ENCODE results near the gene GUK1.

The GUK1 gene

GRCh38 chr1:228125185-228125584 is 14.9 kb upstream of the GUK1 start:
- DNase-seq (ENCODE audit: low read depth, low spot score) = no peak

GRCh38 chr1:228131766-228132165 is 8.3 kb upstream of the GUK1 start:
- no peak for DNase-seq (ENCODE audit: low read depth, low spot score)

DNA sequence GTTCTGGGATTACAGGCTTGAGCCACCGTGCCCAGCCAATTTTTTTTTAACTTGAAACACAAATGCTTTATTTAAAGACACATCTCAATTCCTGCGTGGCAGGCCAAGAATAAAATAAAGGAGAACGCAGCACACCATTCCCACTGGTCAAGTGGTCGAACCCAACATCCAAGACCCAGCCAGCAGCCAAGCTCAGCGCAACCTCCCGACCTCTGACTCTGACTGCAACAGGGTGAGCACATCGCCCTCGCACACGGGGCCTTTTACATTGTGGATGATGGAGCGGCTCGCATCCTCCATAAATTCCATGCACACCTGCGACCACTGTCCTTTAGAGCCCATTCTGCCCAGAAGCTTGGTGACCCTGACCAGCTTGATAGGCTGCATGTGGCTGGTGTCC is 5.5 kb upstream of the GUK1 start:
- DNase-seq (ENCODE audit: low read depth, low spot score) = no peak

DNA sequence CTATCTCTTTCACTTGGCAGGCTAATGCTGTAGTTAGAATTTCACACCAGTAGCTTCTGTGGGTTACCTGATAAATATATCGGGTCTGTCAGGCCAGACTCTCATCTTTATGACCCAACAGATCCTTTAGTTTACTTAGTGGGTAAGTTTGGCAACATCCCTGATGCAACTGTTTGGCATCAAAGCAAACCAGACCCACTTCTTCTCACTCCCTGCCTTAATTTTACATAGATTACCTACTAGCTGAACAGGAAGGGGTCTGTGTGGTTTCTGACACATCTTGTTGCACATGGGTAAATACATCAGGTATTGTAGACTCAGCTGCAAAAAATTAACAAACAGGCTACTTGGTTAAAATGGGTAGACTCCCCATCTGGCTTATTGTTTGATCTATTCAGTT is 3.2 kb upstream of the GUK1 start:
- no peak for DNase-seq (ENCODE audit: low read depth, low spot score)

DNA sequence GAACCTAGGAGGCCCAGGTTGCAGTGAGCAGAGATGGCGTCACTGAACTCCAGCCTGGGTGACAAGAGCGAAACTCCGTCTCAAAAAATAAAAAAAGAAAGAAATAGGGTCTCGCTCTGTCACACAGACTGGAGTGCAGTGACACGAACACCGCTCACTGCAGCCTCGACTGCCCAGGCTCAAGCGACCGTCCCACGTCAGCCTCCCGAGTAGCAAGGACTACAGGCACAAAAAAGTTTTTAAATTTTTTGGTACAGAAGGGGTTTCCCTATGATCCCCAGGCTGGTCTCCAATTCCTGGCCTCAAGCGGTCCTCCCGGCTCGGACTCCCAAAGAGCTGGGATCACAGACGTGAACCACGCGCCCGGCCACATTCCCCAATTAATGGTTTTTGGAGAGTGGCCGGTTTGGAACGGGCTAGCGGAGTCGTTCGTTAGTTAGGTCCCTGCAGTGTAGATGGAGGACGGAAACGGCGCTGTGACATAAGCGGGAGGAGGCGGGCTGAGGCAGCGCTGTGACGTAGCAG is 611 bp upstream of the GUK1 start:
- no peak for DNase-seq (ENCODE audit: low read depth, low spot score)

DNA sequence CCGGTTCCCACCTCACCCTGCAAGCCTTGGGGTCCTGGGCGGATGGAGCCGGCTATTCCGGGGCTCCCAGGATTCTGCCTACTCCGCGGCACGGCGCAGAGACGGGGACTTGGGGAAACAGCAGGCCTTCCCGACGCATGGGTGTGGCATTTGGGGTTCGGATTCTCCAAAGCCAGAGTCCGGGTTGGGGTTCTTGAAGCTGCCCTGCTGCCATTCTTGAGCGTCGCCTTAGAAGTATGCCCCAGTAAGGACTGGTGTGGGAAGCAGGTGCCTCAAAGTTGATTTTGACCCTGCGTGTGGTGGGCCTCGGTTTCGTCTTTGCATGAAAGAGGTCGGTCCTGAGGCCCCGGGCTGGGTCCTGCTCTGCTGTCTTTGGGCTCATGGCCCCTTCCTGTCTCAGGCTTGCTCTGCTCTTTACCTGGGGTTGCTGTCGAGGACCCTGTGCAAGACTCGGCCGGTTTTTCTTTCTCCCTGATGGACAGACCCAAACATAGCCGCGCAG is 696 bp downstream of the GUK1 start:
- DNase-seq (ENCODE audit: low read depth, low spot score) = no peak

GRCh38 chr1:228141226-228142044 is 1.4 kb downstream of the GUK1 start:
- peak; percentile 90 for DNase-seq (ENCODE audit: low read depth, low spot score)

DNA sequence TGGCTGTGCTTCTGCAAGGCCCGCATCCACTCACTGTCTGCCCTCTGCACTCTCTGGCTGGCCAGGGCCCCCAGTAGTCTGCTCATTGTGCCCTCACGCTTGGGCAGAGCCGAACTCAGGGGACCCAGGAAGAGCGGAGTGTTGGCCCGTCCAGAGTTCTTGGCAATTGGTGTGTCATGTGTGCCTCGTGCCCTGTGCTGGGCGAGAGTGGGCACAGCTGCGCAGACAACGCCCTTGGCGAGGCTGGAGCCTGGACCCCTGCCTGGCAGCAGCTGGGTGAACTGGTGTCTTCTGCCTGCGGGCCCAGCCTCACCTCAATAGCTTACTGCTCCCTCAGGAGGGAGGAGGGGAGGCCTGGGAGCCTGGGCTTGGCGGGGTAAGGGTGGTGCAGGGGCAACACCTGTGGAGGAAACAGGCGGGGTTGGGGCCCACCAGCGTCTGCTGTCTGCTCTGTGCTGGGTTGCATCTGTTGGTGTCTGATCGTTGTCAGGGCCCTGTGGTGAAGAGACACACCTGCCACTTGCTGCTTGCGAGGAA is 2.1 kb downstream of the GUK1 start:
- no peak for DNase-seq (ENCODE audit: low read depth, low spot score)

GRCh38 chr1:228142701-228143136 is 2.6 kb downstream of the GUK1 start:
- DNase-seq (ENCODE audit: low read depth, low spot score) = no peak

GRCh38 chr1:228143480-228144192 is 3.6 kb downstream of the GUK1 start:
- DNase-seq (ENCODE audit: low read depth, low spot score) = no peak

- no peak for DNase-seq (ENCODE audit: low read depth, low spot score)
Observed at GRCh38 chr1:228144193-228144992, 4.3 kb downstream of the GUK1 start.

DNA sequence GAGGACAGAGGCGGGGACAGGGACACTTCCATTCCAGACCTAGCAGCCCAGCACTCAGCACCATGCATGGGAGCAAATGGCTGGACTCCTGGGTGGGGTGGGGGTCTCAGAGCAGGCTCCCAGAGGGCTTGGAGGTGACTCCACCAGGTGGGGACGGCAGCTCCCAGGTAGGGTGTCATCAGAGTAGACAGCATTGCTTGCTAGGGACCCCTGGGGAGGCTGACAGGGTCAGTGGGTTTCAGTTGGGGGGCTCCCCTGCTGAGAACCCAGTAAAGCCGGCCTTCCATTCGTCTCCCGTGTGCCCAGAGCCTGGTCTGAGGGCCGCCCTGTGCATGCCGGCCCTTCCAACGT is 4.9 kb downstream of the GUK1 start:
- DNase-seq (ENCODE audit: low read depth, low spot score) = no peak

DNA sequence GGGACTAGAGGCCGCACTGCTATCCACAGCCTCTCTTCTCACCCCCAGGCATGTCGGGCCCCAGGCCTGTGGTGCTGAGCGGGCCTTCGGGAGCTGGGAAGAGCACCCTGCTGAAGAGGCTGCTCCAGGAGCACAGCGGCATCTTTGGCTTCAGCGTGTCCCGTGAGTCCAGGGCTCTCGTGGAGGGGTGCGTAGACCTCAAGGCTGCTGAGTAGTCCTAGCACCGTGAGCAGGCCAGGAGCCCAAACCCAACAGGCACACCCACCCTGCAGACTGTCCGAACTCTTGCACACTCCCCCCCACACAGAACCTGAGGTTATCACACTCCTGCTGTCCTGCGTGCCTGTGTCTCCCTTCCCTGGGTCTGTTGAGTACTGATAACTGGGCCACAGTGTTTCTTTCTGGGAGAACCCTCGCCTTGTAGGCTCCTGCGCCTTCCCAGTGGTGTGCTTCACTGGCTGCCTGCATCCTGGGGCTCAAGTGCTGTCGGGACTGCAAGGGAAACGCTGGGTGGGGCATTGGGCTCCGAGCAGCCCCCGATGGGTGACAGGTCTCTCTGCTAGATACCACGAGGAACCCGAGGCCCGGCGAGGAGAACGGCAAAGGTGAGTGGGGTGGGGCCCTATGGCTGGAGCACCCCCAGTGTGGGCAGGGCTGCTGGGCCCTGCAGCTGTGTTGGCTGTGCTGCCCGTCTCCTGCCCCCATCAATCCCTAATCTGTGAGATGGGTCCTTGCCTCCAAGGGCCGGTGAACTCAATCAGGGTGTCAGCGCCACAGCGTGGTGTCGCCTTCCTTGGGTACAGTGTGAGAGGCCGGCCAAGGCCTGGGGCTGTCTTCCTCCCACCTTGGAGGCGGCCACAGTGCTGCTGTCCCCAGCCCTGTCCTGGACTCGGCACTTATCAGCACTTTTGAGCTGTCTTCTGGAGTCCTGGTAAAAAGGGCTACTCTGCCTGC is 5.7 kb downstream of the GUK1 start:
- DNase-seq (ENCODE audit: low read depth, low spot score) = no peak

GRCh38 chr1:228146417-228147150 is 6.5 kb downstream of the GUK1 start:
- no peak for DNase-seq (ENCODE audit: low read depth, low spot score)

DNA sequence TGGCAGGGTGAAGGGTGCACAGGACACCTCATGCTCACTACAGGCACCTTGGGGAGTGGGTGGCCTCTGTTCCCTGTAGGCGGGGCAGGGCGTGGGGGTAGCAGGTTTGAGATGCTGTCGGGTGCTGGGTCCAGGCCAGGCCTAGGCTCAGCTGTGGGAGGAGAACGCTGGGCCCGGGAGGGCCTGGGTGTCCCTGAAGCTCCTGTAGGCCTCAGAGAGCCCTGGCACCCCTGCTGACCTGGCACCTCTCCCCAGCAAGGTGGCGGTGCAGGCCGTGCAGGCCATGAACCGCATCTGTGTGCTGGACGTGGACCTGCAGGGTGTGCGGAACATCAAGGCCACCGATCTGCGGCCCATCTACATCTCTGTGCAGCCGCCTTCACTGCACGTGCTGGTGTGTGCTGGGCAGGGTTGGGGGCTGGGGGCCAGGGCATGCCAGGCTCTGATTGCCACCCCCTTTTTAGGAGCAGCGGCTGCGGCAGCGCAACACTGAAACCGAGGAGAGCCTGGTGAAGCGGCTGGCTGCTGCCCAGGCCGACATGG is 7.1 kb downstream of the GUK1 start:
- no peak for DNase-seq (ENCODE audit: low read depth, low spot score)

DNA sequence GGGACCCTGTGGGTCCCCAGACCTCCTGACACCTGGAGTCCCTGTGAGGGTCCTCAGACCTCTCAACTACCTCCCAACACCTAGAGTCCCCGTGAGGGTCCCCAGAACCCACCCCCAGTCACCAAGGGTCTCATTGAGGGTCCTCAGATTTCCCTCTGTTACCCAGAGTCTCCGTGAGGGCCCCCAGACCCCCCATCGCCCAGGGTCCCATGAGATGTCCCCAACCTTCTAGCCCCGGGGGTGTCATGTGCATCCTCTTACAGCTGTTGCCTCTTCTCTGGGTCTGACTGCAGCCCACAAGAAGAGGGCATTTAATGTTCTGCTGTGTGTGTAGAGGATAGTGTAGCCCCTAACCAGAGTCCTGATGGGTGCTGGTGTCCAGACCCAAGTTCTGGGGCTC is 7.7 kb downstream of the GUK1 start:
- DNase-seq (ENCODE audit: low read depth, low spot score) = no peak

DNA sequence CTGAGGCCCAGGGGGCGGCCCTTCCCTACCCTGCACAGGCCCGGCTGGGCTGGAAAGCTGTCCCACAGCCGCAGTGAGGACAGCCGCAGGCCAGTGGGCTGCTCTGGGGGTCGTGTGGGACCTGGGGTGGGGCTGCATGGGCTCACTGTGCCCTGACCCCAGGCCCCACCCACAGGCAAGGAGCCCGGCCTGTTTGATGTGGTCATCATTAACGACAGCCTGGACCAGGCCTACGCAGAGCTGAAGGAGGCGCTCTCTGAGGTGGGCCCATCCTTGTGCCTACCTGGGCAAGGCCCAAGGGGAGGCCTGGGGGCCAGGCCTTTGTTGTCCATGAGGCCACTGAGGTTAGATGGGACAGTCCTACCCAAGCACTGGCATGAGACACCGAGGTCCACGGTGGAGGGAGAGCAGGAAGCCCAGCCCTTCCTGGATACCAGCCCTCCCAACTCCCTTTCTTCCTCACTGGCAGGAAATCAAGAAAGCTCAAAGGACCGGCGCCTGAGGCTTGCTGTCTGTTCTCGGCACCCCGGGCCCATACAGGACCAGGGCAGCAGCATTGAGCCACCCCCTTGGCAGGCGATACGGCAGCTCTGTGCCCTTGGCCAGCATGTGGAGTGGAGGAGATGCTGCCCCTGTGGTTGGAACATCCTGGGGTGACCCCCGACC is 8.2 kb downstream of the GUK1 start:
- DNase-seq (ENCODE audit: low read depth, low spot score) = no peak

DNA sequence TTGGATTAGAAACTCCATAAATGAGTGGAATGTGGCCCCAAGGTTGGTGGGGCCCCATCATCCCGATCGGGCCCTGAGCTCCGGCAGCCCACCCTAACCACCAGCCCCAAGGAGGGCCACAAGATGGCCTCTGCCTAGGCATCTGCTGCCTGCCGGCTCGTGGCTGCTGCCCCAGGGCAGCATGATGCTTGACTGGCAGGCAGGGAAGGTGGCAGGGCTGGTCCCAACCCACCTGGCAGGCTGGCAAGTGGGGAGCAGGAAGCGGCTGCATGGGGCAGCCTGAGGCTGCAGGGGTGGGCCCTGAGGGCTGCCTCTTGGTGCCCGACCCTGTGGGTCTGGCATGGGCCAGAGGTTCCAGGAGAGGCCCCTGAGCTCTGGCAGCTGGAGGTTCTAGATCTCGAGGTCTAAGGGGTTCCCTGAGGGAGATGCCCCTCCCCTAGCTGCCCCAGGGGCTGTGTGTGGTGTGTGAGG is 8.9 kb downstream of the GUK1 start:
- DNase-seq (ENCODE audit: low read depth, low spot score) = no peak
